Measurements from ENCODE around the gene CNIH4. TPM values are rescaled to one million over a fixed set of nuclear protein-coding genes. Genes with fewer than 3 reads are reported as not detected.

Gene CNIH4
- total RNA-seq (2022; extraction: Qiagen RNA extraction) = 102 to 115 TPM (median 106 TPM) in 5 replicates

DNA sequence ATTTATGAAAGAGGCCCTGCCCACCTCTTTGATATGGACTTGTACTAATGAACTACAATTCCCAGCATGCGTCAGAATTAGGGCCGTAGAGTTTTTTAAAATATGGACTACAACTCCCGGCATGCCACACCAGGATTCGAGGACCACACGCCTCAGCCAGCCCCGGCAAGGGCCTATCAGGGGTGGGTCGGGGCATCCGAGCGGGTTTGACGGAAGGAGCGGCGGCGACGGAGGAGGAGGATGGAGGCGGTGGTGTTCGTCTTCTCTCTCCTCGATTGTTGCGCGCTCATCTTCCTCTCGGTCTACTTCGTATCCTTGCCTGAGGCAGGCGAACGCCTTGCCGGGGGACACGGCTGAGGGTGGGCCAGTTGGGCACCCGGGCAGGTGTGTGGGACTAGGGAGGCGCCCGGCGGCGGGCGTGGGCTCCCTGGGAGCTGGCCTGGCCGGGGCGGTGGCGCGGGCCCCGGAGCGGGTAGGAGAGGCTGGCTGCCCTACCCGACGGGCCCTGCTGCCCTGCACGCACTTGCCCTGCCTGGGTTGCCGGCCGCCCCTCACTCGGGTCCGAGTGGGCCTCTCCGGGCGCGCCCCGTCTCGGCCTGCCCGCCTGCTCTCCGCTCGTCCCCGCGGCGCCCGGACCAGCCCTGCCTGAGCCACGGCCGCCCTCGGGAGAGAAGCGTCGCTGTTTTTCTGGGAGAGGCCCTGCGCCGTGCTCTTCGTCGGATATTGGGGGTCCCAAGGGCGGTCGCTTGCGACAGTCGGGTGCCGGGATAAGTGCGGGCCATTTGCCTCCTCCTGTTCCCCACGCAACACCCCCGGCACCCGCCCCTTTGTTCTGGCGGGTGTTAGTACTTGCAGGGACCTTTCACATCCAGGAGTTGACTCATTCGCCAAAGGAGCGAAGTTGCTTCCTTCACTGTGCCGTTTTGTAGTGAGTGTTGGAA, at the start of gene CNIH4:
TSS of gene CNIH4 (plus strand) at position 195 of the 941 bp plus-strand sequence. CDS start at position 241, 46 bp downstream.

GRCh38 chr1:224329842-224330753, 26.6 kb upstream of the CNIH4 start, which contains the start of gene NVL:
TSS of gene NVL (minus strand) at chr1:224330172. CDS start at chr1:224330127, 45 bp downstream.

Other genes with a start within 250 kb of the CNIH4 start
- gene FBXO28, start 242.8 kb upstream of the CNIH4 start, total RNA-seq (2022; extraction: Qiagen RNA extraction) = 25.1 to 34.3 TPM (median 31.7 TPM) in 5 replicates
- 135 to 143 TPM (median 136 TPM) in 5 replicates for gene DEGS1, start 173.6 kb upstream of the CNIH4 start, total RNA-seq (2022; extraction: Qiagen RNA extraction)
- gene NVL, start 26.7 kb upstream of the CNIH4 start, total RNA-seq (2022; extraction: Qiagen RNA extraction) = 20.4 to 23.9 TPM (median 22.9 TPM) in 5 replicates
- 34.1 to 43.8 TPM (median 38.1 TPM) in 5 replicates for gene WDR26, start 77.9 kb downstream of the CNIH4 start, total RNA-seq (2022; extraction: Qiagen RNA extraction)

Measured in A549 treated with dexamethasone at 1 μM for 4 hours (cell line).